ENCODE measurements around the gene GREB1L.

DNA sequence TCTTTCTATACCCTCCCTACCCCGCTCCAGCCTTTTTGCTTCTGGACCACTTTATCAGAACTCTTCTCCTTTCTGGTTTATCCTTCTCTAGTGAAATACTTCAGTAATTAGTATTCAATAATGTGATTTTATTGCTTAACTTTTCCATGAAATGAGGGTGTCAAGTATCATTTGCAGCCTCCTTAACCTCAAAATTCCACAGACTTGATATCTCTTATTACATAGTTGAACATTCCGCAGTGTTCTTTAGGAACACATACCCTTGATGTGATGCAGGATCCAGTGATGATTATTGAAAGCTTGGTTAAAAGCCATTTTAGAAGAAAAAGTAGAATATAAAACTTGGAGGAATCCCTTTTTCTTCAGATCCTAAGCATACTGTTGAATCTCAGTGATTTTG lies 94.8 kb downstream of the GREB1L start:
- TF ChIP-seq, protein P1, sequence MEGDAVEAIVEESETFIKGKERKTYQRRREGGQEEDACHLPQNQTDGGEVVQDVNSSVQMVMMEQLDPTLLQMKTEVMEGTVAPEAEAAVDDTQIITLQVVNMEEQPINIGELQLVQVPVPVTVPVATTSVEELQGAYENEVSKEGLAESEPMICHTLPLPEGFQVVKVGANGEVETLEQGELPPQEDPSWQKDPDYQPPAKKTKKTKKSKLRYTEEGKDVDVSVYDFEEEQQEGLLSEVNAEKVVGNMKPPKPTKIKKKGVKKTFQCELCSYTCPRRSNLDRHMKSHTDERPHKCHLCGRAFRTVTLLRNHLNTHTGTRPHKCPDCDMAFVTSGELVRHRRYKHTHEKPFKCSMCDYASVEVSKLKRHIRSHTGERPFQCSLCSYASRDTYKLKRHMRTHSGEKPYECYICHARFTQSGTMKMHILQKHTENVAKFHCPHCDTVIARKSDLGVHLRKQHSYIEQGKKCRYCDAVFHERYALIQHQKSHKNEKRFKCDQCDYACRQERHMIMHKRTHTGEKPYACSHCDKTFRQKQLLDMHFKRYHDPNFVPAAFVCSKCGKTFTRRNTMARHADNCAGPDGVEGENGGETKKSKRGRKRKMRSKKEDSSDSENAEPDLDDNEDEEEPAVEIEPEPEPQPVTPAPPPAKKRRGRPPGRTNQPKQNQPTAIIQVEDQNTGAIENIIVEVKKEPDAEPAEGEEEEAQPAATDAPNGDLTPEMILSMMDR (IDR thresholded peaks at IDR 0.05; ENCODE audit: poor library complexity): no peak
- TF ChIP-seq EZH2phosphoT487 (IDR thresholded peaks at IDR 0.05; ENCODE audit: low read depth, severe bottlenecking, unreplicated experiment) (no peak), EZH2 (IDR thresholded peaks at IDR 0.05; ENCODE audit: borderline replicate concordance) (no peak)
